Left lung (tissue), 10 donors: ENCODE data around the gene IL1RL2. TPM values are rescaled to one million over a fixed set of nuclear protein-coding genes. Genes with fewer than 3 reads are reported as not detected.

ENCODE experiments used
- ATAC-seq: fragments of 200-7000 bp; cut with Tn5 transposase; one replicate; pipeline ENCODE4 v1.9.1; 2020; ENCODE audit warnings: moderate library complexity
- DNase-seq, 4 donors: peaks; one replicate each; pipeline ENCODE4 v3.0.0-alpha.2; 2013 to 2020
- H3K27ac ChIP-seq, 2 donors: fragments of 200-600 bp; sonication (generic) in 1 of 2; one replicate each; pipeline versions ENCODE4 v1.5.0 to v1.8.0; 2020 to 2021
- H3K27me3 ChIP-seq, 2 donors: fragments of 200-600 bp; sonication (generic) in 1 of 2; one replicate each; pipeline versions ENCODE4 v1.5.0 to v1.8.0; 2020 to 2021
- H3K36me3 ChIP-seq, 2 donors: fragments of 200-600 bp; sonication (generic) in 1 of 2; one replicate each; pipeline versions ENCODE4 v1.5.0 to v1.8.0; 2020 to 2021
- H3K4me1 ChIP-seq, 2 donors: fragments of 200-600 bp; one replicate each; pipeline ENCODE4 v1.8.0; 2021
- H3K4me3 ChIP-seq, 2 donors: fragments of 200-600 bp; sonication (generic) in 1 of 2; one replicate each; pipeline versions ENCODE4 v1.5.0 to v1.8.0; 2020 to 2021; ENCODE audit warnings: mild to moderate bottlenecking in 1 of 2
- H3K9me3 ChIP-seq, 2 donors: fragments of 200-600 bp; sonication (generic) in 1 of 2; one replicate each; pipeline versions ENCODE4 v1.5.0 to v1.8.0; 2020 to 2021
- CTCF ChIP-seq, 2 donors: fragments of 200-600 bp; sonication (generic) in 1 of 2; IDR thresholded peaks; one replicate each; pipeline versions ENCODE4 v1.5.0 to v1.8.0; 2021; ENCODE audit warnings: antibody characterized with exemption in 2 of 2
- intact Hi-C, 2 donors: fragments of 100-400 bp; cut with DNase I; formaldehyde crosslinking; loops; one replicate each; pipeline versions ENCODE4 v1.11.2 to v1.14.2; 2022
- polyA plus RNA-seq, 6 donors: library from polyadenylated mRNA; unstranded; fragments of 120-200 nt; gene quantifications; one replicate each; pipeline ENCODE4 v1.2.1, GENCODE V29; 2013; ENCODE audit not compliant: insufficient read length in 6 of 6
- total RNA-seq, 2 donors: library from RNA; stranded (reverse); fragmentation: NEBNext Ultra II Directional; extraction: Animal tissue kit (Norgen Biotek cat#: 25700); gene quantifications; one replicate each; pipeline ENCODE4 v1.2.1, GENCODE V29; 2021
- donor health status: DM: no; HTN: yes; CAD: no.
- donor health status: DM: no; HTN: no; CAD: no.

IL1RL2 gene
- total and polyA plus RNA-seq, 8 donors: 0.91 to 2.5 (median 1.5) TPM

- ATAC-seq: peak; percentile 41
- H3K27ac ChIP-seq: peak overlapping the region; percentile 91 to 96
- no peaks in the 10 kb centered on the region for H3K27me3 ChIP-seq
- peaks cover 0 to 3% of the 10 kb centered on the region in 2 donors for H3K36me3 ChIP-seq
- TF ChIP-seq CTCF (IDR thresholded peaks at IDR 0.05): no peak
- peak in 1 of 4 donors; percentile 42 for DNase-seq
- no peak overlapping the region for H3K4me3 ChIP-seq
- intact Hi-C loops: no loop called here
- H3K4me1 ChIP-seq: peaks cover 16 to 55% of the 10 kb centered on the region in 2 donors
- H3K9me3 ChIP-seq: no peaks in the 10 kb centered on the region
Measured at GRCh38 chr2:102226612-102227391, 40.0 kb downstream of the IL1RL2 start.

- no peak for ATAC-seq
- intact Hi-C loops: no loop called here
- H3K27ac ChIP-seq: peak overlapping the region in 1 of 2 donors; percentile 91
Measured at GRCh38 chr2:102229141-102229769, 42.4 kb downstream of the IL1RL2 start.

GRCh38 chr2:102230410-102230909 is 43.6 kb downstream of the IL1RL2 start:
- intact Hi-C loops: no loop called here
- DNase-seq: no peak
- Histone ChIP-seq H3K36me3 (no peaks in the 10 kb centered on the region), H3K27me3 (no peaks in the 10 kb centered on the region), H3K9me3 (no peaks in the 10 kb centered on the region), H3K27ac (no peak overlapping the region), H3K4me3 (no peak overlapping the region), H3K4me1 (peaks cover 16 to 46% of the 10 kb centered on the region in 2 donors)
- no peak for TF ChIP-seq CTCF (IDR thresholded peaks at IDR 0.05)
- ATAC-seq: no peak

More at GRCh38 chr2:102229141-102229769, 42.4 kb downstream of the IL1RL2 start:
- H3K36me3 ChIP-seq: no peaks in the 10 kb centered on the region
- DNase-seq: no peak
- no peak overlapping the region for H3K4me3 ChIP-seq
- no peaks in the 10 kb centered on the region for H3K27me3 ChIP-seq
- peaks cover 16 to 55% of the 10 kb centered on the region in 2 donors for H3K4me1 ChIP-seq
- TF ChIP-seq CTCF (IDR thresholded peaks at IDR 0.05): no peak
- no peaks in the 10 kb centered on the region for H3K9me3 ChIP-seq

- Histone ChIP-seq H3K27me3 (no peaks in the 10 kb centered on the region), H3K4me3 (no peak overlapping the region), H3K9me3 (no peaks in the 10 kb centered on the region), H3K4me1 (peaks cover 2 to 34% of the 10 kb centered on the region in 2 donors), H3K36me3 (no peaks in the 10 kb centered on the region), H3K27ac (no peak overlapping the region)
- DNase-seq (no peak), ATAC-seq (no peak)
- no peak for TF ChIP-seq CTCF (IDR thresholded peaks at IDR 0.05)
- intact Hi-C loops: no loop called here
Measured at GRCh38 chr2:102233132-102233884, 46.5 kb downstream of the IL1RL2 start.
